ENCODE data around the gene RFT1.

The RFT1 gene

GRCh38 chr3:53074761-53075742 lies 55.2 kb downstream of the RFT1 start:
- Histone ChIP-seq H4K20me1 (ENCODE audit: insufficient read depth, low read length) (no peaks in the 10 kb centered on the region), H2AFZ (ENCODE audit: low read depth, low read length) (no peak overlapping the region), H3K79me2 (ENCODE audit: insufficient read depth, low read length) (no peaks in the 10 kb centered on the region), H3K27ac (ENCODE audit: low read length) (no peak overlapping the region), H3K27me3 (ENCODE audit: insufficient read depth, low read length, poor library complexity) (no peaks in the 10 kb centered on the region), H3K4me2 (ENCODE audit: insufficient read depth, low read length) (no peak overlapping the region), H3K9ac (ENCODE audit: low read depth, low read length) (no peak overlapping the region), H3K36me3 (ENCODE audit: insufficient read depth, low read length) (no peaks in the 10 kb centered on the region), H3K4me1 (ENCODE audit: insufficient read depth, low read length) (peaks cover 15% of the 10 kb centered on the region), H3K9me3 (ENCODE audit: insufficient read depth, low read length, severe bottlenecking) (no peaks in the 10 kb centered on the region), H3K4me3 (ENCODE audit: low read depth in 1 of 2, low read length in 2 of 2) (no peak overlapping the region)
- DNase-seq (no peak), ATAC-seq (ENCODE audit: insufficient read depth, low read depth) (no peak)
- TF ChIP-seq, protein P1, sequence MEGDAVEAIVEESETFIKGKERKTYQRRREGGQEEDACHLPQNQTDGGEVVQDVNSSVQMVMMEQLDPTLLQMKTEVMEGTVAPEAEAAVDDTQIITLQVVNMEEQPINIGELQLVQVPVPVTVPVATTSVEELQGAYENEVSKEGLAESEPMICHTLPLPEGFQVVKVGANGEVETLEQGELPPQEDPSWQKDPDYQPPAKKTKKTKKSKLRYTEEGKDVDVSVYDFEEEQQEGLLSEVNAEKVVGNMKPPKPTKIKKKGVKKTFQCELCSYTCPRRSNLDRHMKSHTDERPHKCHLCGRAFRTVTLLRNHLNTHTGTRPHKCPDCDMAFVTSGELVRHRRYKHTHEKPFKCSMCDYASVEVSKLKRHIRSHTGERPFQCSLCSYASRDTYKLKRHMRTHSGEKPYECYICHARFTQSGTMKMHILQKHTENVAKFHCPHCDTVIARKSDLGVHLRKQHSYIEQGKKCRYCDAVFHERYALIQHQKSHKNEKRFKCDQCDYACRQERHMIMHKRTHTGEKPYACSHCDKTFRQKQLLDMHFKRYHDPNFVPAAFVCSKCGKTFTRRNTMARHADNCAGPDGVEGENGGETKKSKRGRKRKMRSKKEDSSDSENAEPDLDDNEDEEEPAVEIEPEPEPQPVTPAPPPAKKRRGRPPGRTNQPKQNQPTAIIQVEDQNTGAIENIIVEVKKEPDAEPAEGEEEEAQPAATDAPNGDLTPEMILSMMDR (IDR thresholded peaks at IDR 0.05; ENCODE audit: borderline replicate concordance, extremely low read depth, low read length, poor library complexity, severe bottlenecking), result no peak
- no peak for TF ChIP-seq EZH2 (IDR thresholded peaks at IDR 0.05; ENCODE audit: borderline replicate concordance, low read depth, low read length, severe bottlenecking)

GRCh38 chr3:53074366-53074696 lies 55.9 kb downstream of the RFT1 start:
- no peaks in the 10 kb centered on the region for H4K20me1 ChIP-seq (ENCODE audit: insufficient read depth, low read length)
- H3K27ac ChIP-seq (ENCODE audit: low read length), result no peak overlapping the region
- H3K4me1 ChIP-seq (ENCODE audit: insufficient read depth, low read length), result peaks cover 15% of the 10 kb centered on the region
- no peak overlapping the region for H3K4me3 ChIP-seq (ENCODE audit: low read depth in 1 of 2, low read length in 2 of 2)
- H2AFZ ChIP-seq (ENCODE audit: low read depth, low read length), result no peak overlapping the region
- DNase-seq (no peak), ATAC-seq (ENCODE audit: insufficient read depth, low read depth) (no peak)
- TF ChIP-seq EZH2 (IDR thresholded peaks at IDR 0.05; ENCODE audit: borderline replicate concordance, low read depth, low read length, severe bottlenecking), result no peak
- TF ChIP-seq, protein P1 (IDR thresholded peaks at IDR 0.05; ENCODE audit: borderline replicate concordance, extremely low read depth, low read length, poor library complexity, severe bottlenecking), result no peak
- H3K27me3 ChIP-seq (ENCODE audit: insufficient read depth, low read length, poor library complexity), result no peaks in the 10 kb centered on the region
- H3K36me3 ChIP-seq (ENCODE audit: insufficient read depth, low read length), result no peaks in the 10 kb centered on the region
- no peaks in the 10 kb centered on the region for H3K9me3 ChIP-seq (ENCODE audit: insufficient read depth, low read length, severe bottlenecking)
- H3K9ac ChIP-seq (ENCODE audit: low read depth, low read length), result no peak overlapping the region
- no peaks in the 10 kb centered on the region for H3K79me2 ChIP-seq (ENCODE audit: insufficient read depth, low read length)
- no peak overlapping the region for H3K4me2 ChIP-seq (ENCODE audit: insufficient read depth, low read length)

- ATAC-seq (ENCODE audit: insufficient read depth, low read depth) (no peak), DNase-seq (no peak)
- no peak overlapping the region for H3K4me3 ChIP-seq (ENCODE audit: low read depth in 1 of 2, low read length in 2 of 2)
- no peak overlapping the region for H3K4me2 ChIP-seq (ENCODE audit: insufficient read depth, low read length)
- H3K4me1 ChIP-seq (ENCODE audit: insufficient read depth, low read length), result peaks cover 15% of the 10 kb centered on the region
- no peak for TF ChIP-seq EZH2 (IDR thresholded peaks at IDR 0.05; ENCODE audit: borderline replicate concordance, low read depth, low read length, severe bottlenecking)
- TF ChIP-seq, protein P1 (IDR thresholded peaks at IDR 0.05; ENCODE audit: borderline replicate concordance, extremely low read depth, low read length, poor library complexity, severe bottlenecking), result no peak
- no peaks in the 10 kb centered on the region for H4K20me1 ChIP-seq (ENCODE audit: insufficient read depth, low read length)
- no peaks in the 10 kb centered on the region for H3K9me3 ChIP-seq (ENCODE audit: insufficient read depth, low read length, severe bottlenecking)
- no peaks in the 10 kb centered on the region for H3K27me3 ChIP-seq (ENCODE audit: insufficient read depth, low read length, poor library complexity)
- H3K36me3 ChIP-seq (ENCODE audit: insufficient read depth, low read length), result no peaks in the 10 kb centered on the region
- no peak overlapping the region for H3K27ac ChIP-seq (ENCODE audit: low read length)
- H3K79me2 ChIP-seq (ENCODE audit: insufficient read depth, low read length), result no peaks in the 10 kb centered on the region
- H3K9ac ChIP-seq (ENCODE audit: low read depth, low read length), result no peak overlapping the region
- H2AFZ ChIP-seq (ENCODE audit: low read depth, low read length), result no peak overlapping the region
Measured at GRCh38 chr3:53073553-53074365, 56.5 kb downstream of the RFT1 start.

Measured in DND-41 (cell line).